MM.1S (cell line): ENCODE results near the gene FRY.

Experiments
- DNase-seq: peaks from one replicate; pipeline ENCODE4 v3.0.0-alpha.2; 2015
- H2AFZ ChIP-seq: fragments of 300-600 bp; sonication (generic); 2 replicates; pipeline ENCODE4 v1.6.0; 2016; ENCODE audit warnings: antibody characterized with exemption, low read length
- H3F3A ChIP-seq: fragments of 300-600 bp; sonication (generic); 2 replicates; pipeline ENCODE4 v1.6.1; 2016; ENCODE audit warnings: mild to moderate bottlenecking, antibody characterized with exemption, low read length, moderate library complexity, mixed read lengths; ENCODE audit not compliant: insufficient read depth
- H3K27ac ChIP-seq: fragments of 300-600 bp; sonication (generic); 2 replicates; pipeline ENCODE4 v1.5.1; 2016; ENCODE audit warnings: mild to moderate bottlenecking, low read length
- H3K27me3 ChIP-seq: fragments of 300-600 bp; sonication (generic); replicated peaks from 2 replicates; pipeline ENCODE4 v1.6.0; 2016; ENCODE audit warnings: low read length; ENCODE audit not compliant: insufficient read depth
- H3K36me3 ChIP-seq: fragments of 300-600 bp; sonication (generic); replicated peaks from 2 replicates; pipeline ENCODE4 v1.6.1; 2016; ENCODE audit warnings: mild to moderate bottlenecking, low read length, mixed read lengths; ENCODE audit not compliant: insufficient read depth
- H3K4me1 ChIP-seq: fragments of 300-600 bp; sonication (generic); 2 replicates; pipeline ENCODE4 v1.6.1; 2016; ENCODE audit warnings: low read length, mixed read lengths
- H3K4me2 ChIP-seq: fragments of 300-600 bp; sonication (generic); 2 replicates; pipeline ENCODE4 v1.6.0; 2016; ENCODE audit warnings: low read depth, low read length
- H3K4me3 ChIP-seq: fragments of 300-600 bp; sonication (generic); 2 replicates; pipeline ENCODE4 v1.5.1; 2016; ENCODE audit warnings: low read length, mixed read lengths
- H3K79me2 ChIP-seq: fragments of 300-600 bp; sonication (generic); 2 replicates; pipeline ENCODE4 v1.6.1; 2016; ENCODE audit warnings: mixed run types, low read length, mixed read lengths
- H3K9ac ChIP-seq: fragments of 300-600 bp; sonication (generic); 2 replicates; pipeline ENCODE4 v1.6.1; 2016; ENCODE audit warnings: low read length, mixed read lengths
- H3K9me2 ChIP-seq: fragments of 300-600 bp; sonication (generic); replicated peaks from 2 replicates; pipeline ENCODE4 v1.6.1; 2016; ENCODE audit warnings: mild to moderate bottlenecking, low read length, mixed read lengths; ENCODE audit not compliant: insufficient read depth
- H3K9me3 ChIP-seq: fragments of 300-600 bp; sonication (generic); replicated peaks from 2 replicates; pipeline ENCODE4 v1.6.1; 2016; ENCODE audit warnings: mild to moderate bottlenecking, low read length, mixed read lengths; ENCODE audit not compliant: insufficient read depth
- H4K20me1 ChIP-seq: fragments of 300-600 bp; sonication (generic); 2 replicates; pipeline ENCODE4 v1.6.1; 2016; ENCODE audit warnings: mild to moderate bottlenecking, low read length, moderate library complexity, mixed read lengths; ENCODE audit not compliant: insufficient read depth
- CTCF ChIP-seq: fragments of 300-600 bp; sonication (generic); IDR thresholded peaks from 2 replicates; pipeline ENCODE4 v1.5.1; 2016; ENCODE audit warnings: antibody characterized with exemption, low read length, mixed read lengths
- EZH2 ChIP-seq: fragments of 300-600 bp; sonication (generic); optimal IDR thresholded peaks from 2 replicates; pipeline ENCODE3; 2017; ENCODE audit warnings: low read depth, mild to moderate bottlenecking, antibody characterized with exemption, low read length, mixed read lengths
- EZH2phosphoT487 ChIP-seq: fragments of 300-600 bp; sonication (generic); IDR thresholded peaks from 2 replicates; pipeline ENCODE4 v1.6.1; 2018; ENCODE audit warnings: antibody characterized with exemption, low read length

Gene FRY

GRCh38 chr13:32059511-32059984 lies 28.0 kb downstream of the FRY start:
- Histone ChIP-seq H3K27ac (no peak overlapping the region), H3K9ac (no peak overlapping the region), H3K4me1 (no peaks in the 10 kb centered on the region), H3K9me2 (no peaks in the 10 kb centered on the region), H3F3A (no peaks in the 10 kb centered on the region), H4K20me1 (no peaks in the 10 kb centered on the region), H3K36me3 (no peaks in the 10 kb centered on the region), H3K4me2 (no peak overlapping the region), H3K4me3 (no peak overlapping the region), H3K9me3 (no peaks in the 10 kb centered on the region), H2AFZ (no peak overlapping the region), H3K79me2 (no peaks in the 10 kb centered on the region), H3K27me3 (no peaks in the 10 kb centered on the region)
- TF ChIP-seq EZH2phosphoT487 (no peak), EZH2 (no peak), CTCF (no peak)
- DNase-seq, result no peak

- H4K20me1 ChIP-seq, result no peaks in the 10 kb centered on the region
- no peaks in the 10 kb centered on the region for H3F3A ChIP-seq
- TF ChIP-seq EZH2 (no peak), EZH2phosphoT487 (no peak), CTCF (no peak)
- H3K27me3 ChIP-seq, result no peaks in the 10 kb centered on the region
- H3K4me3 ChIP-seq, result no peak overlapping the region
- H2AFZ ChIP-seq, result no peak overlapping the region
- no peak overlapping the region for H3K27ac ChIP-seq
- no peaks in the 10 kb centered on the region for H3K4me1 ChIP-seq
- H3K4me2 ChIP-seq, result no peak overlapping the region
- no peaks in the 10 kb centered on the region for H3K36me3 ChIP-seq
- no peaks in the 10 kb centered on the region for H3K9me3 ChIP-seq
- H3K9me2 ChIP-seq, result no peaks in the 10 kb centered on the region
- no peak for DNase-seq
- no peaks in the 10 kb centered on the region for H3K79me2 ChIP-seq
- H3K9ac ChIP-seq, result no peak overlapping the region
These were observed 28.9 kb downstream of the FRY start for GRCh38 chr13:32060401-32060878.

- TF ChIP-seq CTCF, result no peak
- TF ChIP-seq EZH2, result no peak
- no peak for TF ChIP-seq EZH2phosphoT487
- Histone ChIP-seq H3K4me1 (no peaks in the 10 kb centered on the region), H4K20me1 (no peaks in the 10 kb centered on the region), H3K9me3 (no peaks in the 10 kb centered on the region), H3K4me3 (no peak overlapping the region), H3K79me2 (no peaks in the 10 kb centered on the region), H3K27me3 (no peaks in the 10 kb centered on the region), H3K9ac (no peak overlapping the region), H3K27ac (no peak overlapping the region), H2AFZ (no peak overlapping the region), H3K4me2 (no peak overlapping the region), H3F3A (no peaks in the 10 kb centered on the region), H3K9me2 (no peaks in the 10 kb centered on the region), H3K36me3 (no peaks in the 10 kb centered on the region)
- no peak for DNase-seq
These were observed 32.2 kb downstream of the FRY start for GRCh38 chr13:32063619-32064233.
